Fibroblast of skin of right quadriceps (primary cell): ENCODE results near the gene MITF.

Experiments used
- DNase-seq: peaks from one replicate; pipeline ENCODE4 v3.0.0-alpha.2; 2013

The MITF gene

DNA sequence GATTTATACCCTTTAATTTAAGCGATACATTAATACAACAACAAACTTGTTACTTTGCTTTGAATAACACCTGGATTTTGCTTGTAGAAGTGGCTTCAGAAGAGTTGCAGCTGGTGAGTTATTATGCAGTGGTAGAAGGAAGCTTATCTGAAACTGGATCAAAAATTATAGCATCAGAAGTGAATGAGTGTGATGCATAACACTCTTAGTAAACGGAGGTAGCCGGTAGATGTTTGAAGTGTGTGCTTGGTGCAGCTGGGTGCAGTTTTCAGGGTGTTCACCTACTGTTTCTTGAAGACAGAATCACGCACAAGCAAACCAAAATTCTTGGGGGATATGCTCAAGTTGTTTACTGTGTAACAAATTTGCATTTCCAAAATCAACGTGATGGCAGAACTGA is 103.1 kb downstream of the MITF start:
- DNase-seq: no peak

DNA sequence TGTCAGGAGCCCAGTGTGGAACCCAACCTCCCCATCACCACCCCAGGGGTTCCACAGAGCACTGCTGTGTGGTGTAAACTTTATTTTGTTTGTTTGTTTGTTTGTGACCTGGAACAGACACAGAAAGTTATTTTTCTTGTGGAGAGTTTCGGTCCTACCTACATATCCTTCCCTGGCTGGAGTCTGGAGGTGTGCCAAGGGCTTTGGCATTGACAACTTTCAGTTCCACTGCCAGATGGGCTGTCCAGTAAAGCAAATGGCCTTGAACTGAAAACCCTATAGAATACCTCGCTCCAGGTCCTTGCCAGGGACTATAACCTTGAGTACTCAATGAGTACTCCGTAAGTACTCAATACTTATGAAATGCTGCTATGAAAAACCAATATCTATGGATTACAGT is 103.5 kb downstream of the MITF start:
- DNase-seq: no peak

DNA sequence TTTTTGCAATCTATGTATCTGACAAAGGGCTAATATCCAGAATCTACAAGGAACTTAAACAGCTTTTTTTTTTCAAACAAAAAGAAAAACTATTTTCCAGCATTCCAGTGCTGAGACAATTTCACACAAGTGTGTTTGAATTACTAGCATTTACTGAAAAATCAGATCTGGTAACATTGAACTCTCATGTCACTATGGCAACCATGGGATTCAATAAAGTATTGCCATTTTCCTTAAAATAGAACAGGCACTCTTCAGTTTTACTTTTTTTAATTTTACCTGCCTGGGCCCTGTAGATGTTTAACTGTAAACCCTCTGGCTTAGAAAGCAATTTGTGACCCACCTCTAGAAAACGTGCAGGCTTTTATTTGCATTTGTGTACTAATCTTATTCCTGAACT is 105.4 kb downstream of the MITF start:
- DNase-seq: no peak

DNA sequence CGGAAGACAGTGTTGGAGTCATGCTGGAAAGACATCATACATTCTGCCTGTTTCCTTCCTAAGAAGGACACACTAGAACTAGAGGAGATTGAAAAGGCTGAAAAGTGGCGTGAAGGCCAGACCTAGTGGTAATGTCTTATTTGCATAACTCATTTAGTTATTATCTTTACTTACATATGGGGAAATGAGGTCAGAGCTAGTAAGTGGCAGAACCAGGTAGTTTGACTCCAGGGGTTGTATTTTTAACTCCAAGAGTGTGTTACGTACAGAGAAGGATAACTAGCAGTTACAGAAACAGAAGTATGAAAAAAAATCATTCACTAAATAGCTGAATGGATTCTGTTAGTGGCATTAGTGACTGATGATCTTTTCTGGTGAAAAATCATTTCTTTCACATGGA is 108.0 kb downstream of the MITF start:
- no peak for DNase-seq

DNA sequence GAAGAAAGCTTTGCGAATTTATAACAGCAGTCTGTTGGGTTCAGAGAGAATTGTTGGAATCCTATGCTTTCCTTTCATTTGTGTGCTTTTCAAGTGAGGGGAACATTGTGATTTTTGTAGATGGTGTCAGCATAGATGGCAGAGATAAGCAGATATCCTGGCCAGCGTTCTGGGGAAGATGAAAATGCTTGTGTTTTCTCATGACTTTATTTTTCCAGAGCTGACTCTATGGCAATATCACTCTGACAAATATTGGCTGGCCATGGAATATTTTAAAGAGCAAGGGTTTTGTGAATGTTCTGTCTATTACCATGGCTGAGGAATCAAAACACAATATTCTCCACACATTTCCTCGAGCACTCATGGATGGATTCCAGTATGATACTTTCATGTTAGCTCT is 108.8 kb downstream of the MITF start:
- no peak for DNase-seq

DNA sequence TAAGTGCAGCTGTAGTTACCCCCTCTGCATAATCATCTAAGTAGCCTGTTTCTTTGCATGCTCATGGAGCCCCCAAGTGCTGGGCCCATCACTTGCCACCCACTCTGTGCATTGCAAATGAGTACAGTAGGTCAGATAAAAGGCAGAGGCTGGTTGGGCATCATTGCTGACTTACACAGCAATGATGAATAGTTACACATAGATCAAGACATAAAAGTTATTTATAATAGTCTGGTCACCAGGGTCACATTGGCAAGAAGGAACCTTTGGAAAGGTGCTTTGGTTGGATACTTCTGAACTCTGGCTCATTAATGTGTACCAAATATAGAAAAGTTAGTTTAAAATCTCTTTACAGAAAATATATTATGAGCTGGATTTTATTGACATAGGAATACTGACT is 111.6 kb downstream of the MITF start:
- no peak for DNase-seq

DNA sequence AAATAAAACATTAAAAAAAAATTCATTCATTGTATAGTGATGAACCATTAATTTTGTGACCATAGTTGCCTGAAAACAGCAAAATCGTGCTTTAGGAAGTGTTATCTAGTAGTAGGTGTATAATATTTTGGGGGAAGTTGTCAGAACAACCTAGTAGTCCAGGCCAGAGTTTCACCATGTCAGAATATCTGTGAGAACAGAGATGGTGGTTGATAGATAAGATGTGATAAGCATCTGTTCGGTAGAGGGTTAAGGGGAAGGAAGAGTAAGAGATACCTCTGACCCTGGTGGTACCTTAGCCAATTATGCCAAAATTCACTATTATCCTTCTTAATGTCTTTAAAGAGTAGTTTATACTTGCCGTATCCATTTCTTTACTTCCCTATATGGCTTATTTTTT is 113.8 kb downstream of the MITF start:
- DNase-seq: no peak

DNA sequence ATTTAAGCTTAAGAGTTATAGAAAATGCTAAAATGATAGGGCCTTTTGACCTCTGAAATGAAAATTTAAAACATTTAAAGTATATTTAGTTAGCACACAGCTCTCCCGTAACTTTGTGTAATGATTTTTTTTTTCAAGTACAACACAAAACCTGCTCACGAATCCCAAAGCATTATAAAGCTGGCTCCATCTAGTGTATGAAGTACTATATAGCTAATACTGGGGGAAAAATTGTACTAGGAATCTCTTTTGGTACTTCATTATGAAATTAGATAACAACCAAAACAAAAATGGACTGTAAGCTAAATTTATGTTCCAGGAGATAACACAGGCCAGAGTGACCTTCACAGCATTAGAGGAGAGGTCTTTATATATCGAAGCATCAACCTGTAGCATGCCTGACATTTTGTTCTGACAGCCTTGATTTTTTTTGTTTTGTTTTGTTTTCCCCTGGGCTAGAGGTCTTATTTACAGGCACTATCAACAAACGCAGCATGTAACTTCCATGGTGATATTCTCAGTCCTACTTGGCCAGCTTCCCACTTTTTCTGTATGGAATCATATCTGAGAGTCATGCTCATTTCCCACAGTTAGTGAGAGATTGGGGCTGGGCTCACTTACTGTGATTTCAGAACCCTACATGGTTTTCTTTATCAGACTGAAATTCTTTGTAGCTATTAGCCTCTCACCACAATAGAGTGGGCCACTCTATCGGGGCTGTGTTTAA is 116.3 kb downstream of the MITF start:
- peak; percentile 39 for DNase-seq

DNA sequence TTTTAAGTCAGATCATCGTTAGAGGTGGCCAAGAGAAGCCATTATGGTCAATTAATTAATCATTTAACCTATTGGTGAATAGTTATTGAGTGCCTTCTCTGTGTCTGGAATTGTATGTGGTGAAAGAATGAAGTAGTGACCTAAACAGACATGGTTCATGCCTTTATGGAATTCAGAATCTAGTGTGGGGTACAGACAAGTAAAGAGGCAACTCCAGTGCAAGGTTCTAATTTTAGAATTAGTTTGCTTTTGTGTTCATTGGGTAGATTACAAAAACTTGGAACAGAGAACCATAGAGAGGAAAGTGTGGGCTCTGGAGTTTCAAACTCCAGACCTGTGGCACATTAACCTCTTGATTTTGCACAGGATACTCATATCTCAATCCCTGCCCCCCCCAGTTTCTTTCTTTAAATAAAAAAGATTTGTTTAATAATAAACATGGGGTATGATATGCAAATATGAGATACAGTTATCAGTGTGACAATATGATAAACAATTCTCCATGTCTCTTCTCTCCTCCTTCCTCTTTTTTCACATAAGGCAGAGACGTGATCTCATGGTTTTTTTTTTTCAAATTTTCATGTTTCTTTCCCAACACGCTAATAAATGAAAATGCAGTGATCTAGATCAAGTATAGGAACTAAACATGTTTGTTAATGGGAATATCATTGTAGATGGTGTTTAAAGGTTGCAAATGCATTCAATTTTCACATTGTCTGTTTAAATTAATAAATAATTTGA is 117.9 kb downstream of the MITF start:
- DNase-seq: no peak

DNA sequence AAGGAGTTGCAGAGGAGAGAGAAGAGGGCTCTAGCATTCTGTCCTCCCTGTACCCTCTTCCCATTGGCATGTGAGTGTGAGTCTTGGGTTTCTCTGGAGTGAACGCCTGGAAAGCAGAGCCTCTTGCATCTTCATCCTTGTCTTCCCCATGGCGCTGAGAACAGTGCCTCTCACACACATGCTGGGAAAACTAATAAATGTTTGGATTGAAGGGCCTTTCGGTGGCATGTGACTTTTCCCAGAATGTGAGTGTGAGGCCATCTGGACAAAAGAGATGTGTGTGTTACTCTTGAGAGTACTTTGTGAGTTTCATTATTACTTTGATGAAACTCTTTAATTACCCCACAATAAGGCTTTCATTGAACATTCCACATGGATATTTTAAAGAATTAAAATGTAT is 122.3 kb downstream of the MITF start:
- DNase-seq: no peak

DNA sequence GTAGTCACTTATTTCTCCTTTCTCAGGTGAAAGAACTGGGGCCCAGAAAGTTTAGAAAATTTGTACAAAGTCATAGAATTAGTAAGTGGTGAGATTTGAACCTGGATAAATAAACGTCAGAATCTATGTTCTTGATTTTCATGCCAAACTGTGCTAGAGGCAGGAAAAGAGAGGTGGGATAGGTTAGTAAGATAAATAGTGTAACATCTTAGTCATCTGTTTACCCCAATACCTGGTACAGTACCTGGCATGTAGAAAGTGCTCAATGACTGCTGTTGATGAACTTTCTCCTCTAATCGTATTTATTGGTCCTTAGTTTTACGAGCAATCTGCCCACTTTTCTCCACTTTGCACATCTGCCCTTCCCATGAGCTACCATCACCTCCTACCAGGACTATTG is 124.9 kb downstream of the MITF start:
- no peak for DNase-seq

DNA sequence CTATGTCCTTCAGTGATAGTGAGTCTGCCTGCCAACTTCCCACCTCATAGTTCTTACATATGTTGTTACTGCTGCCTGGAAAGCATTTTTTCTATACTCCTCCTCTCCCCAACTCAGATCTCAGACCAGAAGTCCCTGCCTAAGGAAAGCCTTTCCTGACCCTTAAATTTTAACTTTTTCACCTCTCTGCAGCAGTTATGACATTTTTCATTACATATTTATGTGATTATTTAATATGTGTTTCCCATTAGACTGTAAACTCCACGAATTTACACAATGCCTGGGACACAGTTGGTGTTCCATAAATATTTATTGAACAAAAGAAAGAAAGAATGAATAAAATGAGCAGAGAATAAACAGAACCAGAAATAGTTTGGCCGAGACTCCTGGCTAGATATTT is 125.5 kb downstream of the MITF start:
- no peak for DNase-seq

DNA sequence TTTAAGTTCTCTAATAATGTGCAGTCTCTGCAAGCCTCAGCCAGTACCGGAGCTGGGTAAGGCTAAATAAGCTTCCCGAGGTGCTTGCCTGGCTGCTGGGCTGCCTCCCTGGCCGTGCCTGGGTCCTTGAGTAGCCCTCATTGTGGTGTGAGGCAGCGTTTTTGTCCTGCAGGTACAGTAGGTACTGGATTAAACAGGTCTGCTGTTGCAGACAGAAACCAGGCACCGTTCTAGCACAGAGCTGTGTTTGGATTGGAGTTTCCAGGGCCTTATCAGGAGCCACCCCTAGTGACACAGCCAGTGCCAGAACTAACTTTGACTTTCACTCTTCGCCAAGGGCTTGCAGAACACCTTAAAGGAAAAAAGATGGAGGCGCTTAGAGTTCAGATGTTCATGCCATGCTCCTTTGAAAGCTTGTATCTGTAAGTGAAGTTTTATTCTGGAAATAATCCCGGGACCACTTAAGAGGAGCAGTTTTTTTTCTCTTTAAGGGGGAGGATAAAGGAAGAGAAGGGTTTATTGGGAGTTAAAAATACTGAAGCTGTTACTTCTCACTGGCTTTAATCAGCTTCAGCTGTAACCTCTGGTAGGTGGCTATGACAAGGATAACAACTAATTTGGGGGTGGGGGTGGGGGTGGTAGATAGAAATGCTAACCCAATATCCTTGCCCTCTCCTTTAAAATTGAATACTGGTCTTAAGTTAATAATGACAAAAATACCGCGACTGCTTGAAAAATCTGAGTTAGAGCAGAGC is 126.8 kb downstream of the MITF start:
- DNase-seq: no peak

DNA sequence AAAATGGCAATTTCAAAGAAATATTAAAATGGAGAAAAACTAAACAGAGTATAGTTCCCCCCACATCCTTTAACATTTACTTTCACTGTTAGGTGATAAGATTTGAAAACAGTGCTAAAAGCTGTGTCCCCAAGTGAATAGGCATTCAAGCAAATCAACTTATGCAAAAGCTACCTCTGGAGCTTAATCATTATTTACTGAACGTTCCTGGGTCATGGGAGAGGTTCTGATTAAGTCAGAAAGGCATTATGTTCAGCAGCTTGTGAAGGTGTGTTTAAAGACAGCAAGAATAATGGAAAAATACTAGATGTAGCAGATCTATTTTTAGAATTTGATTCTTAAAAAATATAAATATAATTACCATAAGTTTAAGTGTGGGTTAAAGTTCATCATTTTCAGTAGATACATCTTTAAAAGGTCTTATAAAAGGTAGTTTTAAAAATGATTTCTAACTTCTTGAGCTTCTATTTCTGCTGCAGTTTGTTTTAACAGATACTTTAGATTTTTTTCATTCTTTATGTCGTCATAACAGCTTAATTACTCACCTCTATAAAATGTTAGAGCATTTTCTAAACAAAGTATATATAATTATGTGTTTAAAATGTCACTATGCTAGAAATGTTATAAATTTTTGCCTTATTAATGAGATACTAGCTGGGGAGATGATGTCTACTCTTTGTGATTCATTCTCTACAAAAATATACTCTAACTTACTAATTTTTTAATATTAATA is 127.9 kb downstream of the MITF start:
- DNase-seq: peak; percentile 45

DNA sequence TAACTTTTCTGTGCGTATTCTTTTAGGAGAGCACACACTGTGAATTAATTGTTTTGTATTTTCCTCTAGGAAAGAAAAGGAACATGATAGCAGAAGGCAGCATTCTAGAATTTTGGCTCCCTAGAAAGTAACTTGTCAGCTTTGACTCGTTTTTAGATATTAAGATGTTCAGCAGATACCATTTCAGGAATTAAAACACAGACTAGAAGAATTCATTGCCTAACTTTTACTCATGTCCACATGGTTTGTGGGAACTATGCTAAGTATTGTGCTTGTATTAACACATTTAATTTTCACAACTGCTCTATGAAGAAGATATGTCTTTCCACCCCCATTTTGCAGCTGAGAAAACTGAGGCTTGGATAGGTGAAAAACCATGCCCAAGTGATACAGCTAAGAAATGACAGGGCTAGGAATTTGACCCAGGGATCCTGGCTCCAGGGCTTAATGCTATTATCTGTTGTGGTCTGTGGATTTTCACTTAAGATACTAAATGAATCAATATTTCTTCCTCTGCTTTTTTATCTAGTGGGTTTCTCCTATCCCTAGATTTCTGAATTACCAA is 128.8 kb downstream of the MITF start:
- DNase-seq: peak; percentile 45

DNA sequence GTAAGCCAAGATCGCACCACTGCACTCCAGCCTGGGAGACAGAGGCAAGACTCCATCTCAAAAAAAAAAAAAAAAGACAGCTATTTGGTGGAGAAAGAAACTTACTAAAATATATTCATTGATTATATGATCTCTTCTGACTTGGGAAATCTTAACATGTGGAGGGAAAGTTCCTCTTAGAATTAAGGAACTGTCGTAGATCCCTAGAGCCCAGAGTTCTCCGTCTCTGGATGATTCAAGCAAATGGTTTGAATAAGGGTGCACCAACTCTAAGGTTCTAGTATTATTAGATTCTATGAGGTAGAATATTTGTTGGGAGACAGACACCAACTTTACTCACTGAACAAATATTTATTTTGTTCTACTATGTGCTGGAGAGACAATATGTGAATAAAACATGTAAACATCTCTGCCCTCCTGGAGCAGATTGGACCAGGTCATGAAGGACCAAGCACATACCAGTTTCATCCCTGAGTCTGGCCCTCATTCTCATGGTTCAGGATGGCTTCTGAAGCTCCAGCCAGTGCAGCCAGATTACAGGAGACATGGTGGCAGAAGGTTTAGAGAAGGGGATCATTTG is 129.7 kb downstream of the MITF start:
- DNase-seq: no peak

DNA sequence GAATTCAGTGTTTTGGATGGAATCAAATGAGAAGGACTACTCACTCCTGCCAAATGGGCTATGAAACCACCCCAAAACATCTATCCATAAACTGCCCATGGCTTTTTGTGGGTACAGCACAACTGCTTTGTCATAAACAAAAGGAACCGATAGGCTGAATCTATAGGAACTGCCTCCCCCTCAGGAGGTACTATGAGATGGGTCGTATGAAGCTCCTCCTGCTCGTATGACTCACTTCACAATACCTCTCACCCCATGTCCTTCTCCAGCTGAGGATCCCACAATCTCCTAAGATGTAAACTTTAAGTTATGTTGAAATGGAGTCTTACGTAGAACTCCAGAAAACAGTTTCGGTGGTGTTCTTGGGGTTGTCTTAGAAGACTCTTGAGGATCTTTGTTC is 130.4 kb downstream of the MITF start:
- DNase-seq: peak; percentile 67

DNA sequence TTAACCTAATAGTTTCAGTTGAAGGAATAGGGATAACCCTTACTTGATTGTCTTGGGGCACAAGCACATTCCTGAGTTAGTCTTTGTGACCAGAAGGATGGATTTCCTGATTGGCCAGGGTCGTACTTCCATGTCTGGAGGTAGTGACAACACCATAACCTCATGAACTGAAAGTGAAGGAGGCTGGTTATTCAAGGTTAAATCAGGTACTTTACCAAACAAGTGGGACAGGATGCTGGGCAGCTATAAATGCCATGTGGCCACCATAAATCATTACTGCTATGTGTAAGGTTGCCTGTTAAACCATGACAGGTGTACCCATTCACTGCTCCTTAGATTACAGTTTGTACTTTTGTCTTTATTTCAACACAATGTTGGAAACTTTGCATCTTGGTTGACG is 132.0 kb downstream of the MITF start:
- DNase-seq: no peak

DNA sequence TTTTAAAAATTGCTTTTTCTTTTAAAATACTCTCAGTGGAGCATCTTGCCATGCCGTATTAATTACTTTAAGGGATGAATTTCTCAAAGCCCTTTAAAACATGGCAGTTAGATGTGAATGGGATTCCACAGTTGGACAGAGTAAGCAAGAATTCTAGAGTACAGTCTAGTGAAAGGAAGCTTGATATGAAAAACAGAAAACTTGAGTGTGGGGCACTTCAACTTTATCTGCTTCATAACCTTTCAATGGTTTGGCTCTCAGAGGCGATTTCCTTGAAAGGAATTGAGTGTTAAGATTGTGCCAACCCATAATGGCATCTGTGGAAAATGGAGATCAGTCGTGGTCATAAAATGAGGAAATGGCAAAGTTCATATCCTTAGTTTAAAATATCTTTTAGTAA is 132.6 kb downstream of the MITF start:
- DNase-seq: no peak

DNA sequence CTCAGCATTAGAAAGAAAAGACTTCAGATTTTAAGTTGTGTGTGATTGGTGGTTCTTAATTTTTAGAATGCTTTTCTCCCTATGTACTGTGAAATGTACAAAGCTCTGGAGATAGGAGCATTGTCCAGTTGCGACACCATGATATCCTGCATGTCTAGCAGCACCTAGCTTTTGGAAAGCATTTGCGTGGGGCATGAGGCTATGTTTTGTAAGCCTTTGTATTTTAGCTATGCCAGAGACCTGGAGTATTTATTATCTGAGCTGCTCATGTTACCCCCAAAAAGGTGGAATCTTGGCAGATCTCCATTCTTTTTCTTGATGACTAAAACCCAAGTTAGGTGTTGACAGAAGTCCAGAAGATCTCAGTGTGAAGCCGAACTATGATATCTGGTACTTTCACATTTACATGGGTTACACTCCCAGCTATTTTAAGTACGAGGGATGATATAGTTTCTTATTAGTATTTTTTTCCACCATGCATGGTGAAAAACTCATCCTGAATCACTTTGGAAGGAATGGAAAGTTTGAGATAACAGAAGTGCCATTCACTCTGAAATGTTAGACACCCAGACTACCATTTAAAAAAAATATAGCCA is 133.6 kb downstream of the MITF start:
- DNase-seq: no peak

DNA sequence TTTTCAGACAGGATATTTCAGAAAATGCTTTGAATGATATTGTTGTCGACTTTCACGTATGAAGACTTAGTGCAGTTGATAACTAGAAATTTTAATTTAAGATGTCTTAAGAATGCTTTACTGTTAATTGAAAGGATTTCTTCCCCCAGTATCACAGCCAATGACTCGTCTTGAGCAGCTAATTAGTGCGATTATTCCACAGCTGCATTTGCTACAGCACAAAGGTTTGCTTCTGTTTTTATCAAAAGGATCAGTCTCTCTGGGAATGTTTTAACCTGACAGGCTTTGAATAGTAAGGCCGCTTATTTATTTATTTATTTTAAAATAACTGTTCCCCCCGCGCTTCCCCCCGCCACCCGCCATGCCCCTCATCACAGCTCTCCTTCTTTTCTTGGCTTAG is 136.8 kb downstream of the MITF start:
- DNase-seq: no peak

DNA sequence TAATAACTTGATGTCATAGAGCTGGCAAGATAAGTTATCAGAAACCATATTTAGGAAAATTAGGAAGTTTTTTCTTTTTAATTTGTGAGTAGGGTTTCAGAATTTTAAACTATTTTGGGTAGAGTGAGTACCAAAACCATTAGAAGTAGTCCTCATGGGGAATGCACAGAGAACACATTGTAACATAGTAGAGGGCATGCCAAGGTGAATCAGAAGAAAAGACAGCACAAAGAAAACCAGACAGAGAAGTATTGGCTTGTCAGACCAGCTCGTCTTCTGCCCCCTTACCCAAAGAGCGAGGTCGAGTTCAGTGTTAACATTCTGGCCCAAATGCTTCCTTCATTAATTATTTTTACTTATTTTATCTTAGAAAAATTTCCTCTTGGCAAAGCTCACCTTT is 139.0 kb downstream of the MITF start:
- DNase-seq: no peak
